GM12878 (cell line): ENCODE data around the gene ENPP4. TPM values are rescaled to one million over a fixed set of nuclear protein-coding genes. Genes with fewer than 3 reads are reported as not detected.

ENCODE experiments used
- ATAC-seq: fragments of 200-7000 bp; cut with Tn5 transposase; 3 replicates; pipeline ENCODE4 v1.9.1; 2020; ENCODE audit warnings: mild to moderate bottlenecking, moderate library complexity
- BruUV-seq: library from RNA; stranded (reverse); fragments of 400-500 nt; replicated peaks from 2 replicates; lab custom pipeline; 2021; lab: Mats Ljungman, UMichigan
- CTCF ChIA-PET: fragments of 300-600 bp; sonication (Branson Sonifier 250); formaldehyde crosslinking; extraction: SDS; loops from one replicate; lab custom pipeline; 2021; ENCODE audit warnings: inconsistent platforms; lab: Yijun Ruan, JAX
- POLR2A ChIA-PET: fragments of 350-600 bp; formaldehyde crosslinking; extraction: SDS; loops from one replicate; lab custom pipeline; 2021; ENCODE audit warnings: inconsistent platforms; lab: Charles Lee
- RAD21 ChIA-PET: fragments of 300-600 bp; sonication (Branson Sonifier 250); formaldehyde crosslinking; loops from one replicate; lab custom pipeline; 2023; ENCODE audit warnings: antibody characterized with exemption; ENCODE audit not compliant: unreplicated experiment; lab: Charles Lee
- SMC1A ChIA-PET: fragments of 300-600 bp; sonication (Branson Sonifier 250); formaldehyde crosslinking; loops from one replicate; lab custom pipeline; 2023; ENCODE audit not compliant: unreplicated experiment, uncharacterized antibody; lab: Charles Lee
- DNase-seq: peaks from one replicate; pipeline ENCODE4 v3.0.0-alpha.2; 2011; ENCODE audit warnings: low read depth, low spot score
- FAIRE-seq: peaks from 3 replicates; lab custom pipeline; 2011; peaks lifted over from hg19 to GRCh38; lab: Jason Lieb, UNC
- H2AFZ ChIP-seq: 2 replicates; pipeline ENCODE4 v1.6.0; 2011; ENCODE audit warnings: low read depth, low read length, control low read depth; ENCODE audit not compliant: control insufficient read depth
- H3K27ac ChIP-seq: 2 replicates; pipeline ENCODE4 v1.5.1; 2011; ENCODE audit warnings: control low read depth; ENCODE audit not compliant: control insufficient read depth, insufficient read depth
- H3K27me3 ChIP-seq, 2 experiments: replicated peaks in 1 of 2; 2 replicates each; pipeline versions ENCODE4 v1.6.0 to v1.6.1; 2011; ENCODE audit warnings: low read length in 1 of 2; ENCODE audit not compliant: control insufficient read depth in 2 of 2, insufficient read depth in 2 of 2
- H3K36me3 ChIP-seq, 2 experiments: 2 replicates each; pipeline ENCODE4 v1.5.1; 2011; ENCODE audit warnings: low read length in 1 of 2; ENCODE audit not compliant: control insufficient read depth in 2 of 2, insufficient read depth in 2 of 2
- H3K4me1 ChIP-seq: 2 replicates; pipeline ENCODE4 v1.6.1; 2011; ENCODE audit warnings: mild to moderate bottlenecking, low read length, moderate library complexity, mixed read lengths; ENCODE audit not compliant: control insufficient read depth, insufficient read depth
- H3K4me2 ChIP-seq: 2 replicates; pipeline ENCODE4 v1.6.0; 2011; ENCODE audit warnings: control low read depth; ENCODE audit not compliant: control insufficient read depth, insufficient read depth
- H3K4me3 ChIP-seq: fragments of 200-600 bp; sonication (generic); 2 replicates; pipeline ENCODE4 v1.5.1; 2016
- H3K79me2 ChIP-seq: 2 replicates; pipeline ENCODE4 v1.6.0; 2011; ENCODE audit warnings: low read length; ENCODE audit not compliant: control insufficient read depth, insufficient read depth
- H3K9ac ChIP-seq: 2 replicates; pipeline ENCODE4 v1.8.0; 2011; ENCODE audit warnings: low read length, control low read depth, mixed read lengths; ENCODE audit not compliant: control insufficient read depth, insufficient read depth
- H3K9me3 ChIP-seq: replicated peaks from 3 replicates; pipeline ENCODE4 v1.5.1; 2011; ENCODE audit warnings: mild to moderate bottlenecking, low read length; ENCODE audit not compliant: control insufficient read depth, insufficient read depth
- H4K20me1 ChIP-seq: 2 replicates; pipeline ENCODE4 v1.6.0; 2011; ENCODE audit not compliant: control insufficient read depth, insufficient read depth
- CBX5 ChIP-seq: sonication (generic); IDR thresholded peaks from 2 replicates; pipeline ENCODE4 v1.6.1; 2016; ENCODE audit warnings: low read depth, moderate library complexity, mild to moderate bottlenecking, inconsistent platforms
- DPF2 ChIP-seq: fragments of 450-650 bp; IDR thresholded peaks from 2 replicates; pipeline ENCODE4 v1.6.1; 2017; ENCODE audit warnings: mild to moderate bottlenecking
- EZH2 ChIP-seq: IDR thresholded peaks from 2 replicates; pipeline ENCODE4 v1.6.1; 2012; ENCODE audit warnings: low read depth, mild to moderate bottlenecking, control low read depth, inconsistent platforms, low read length, borderline replicate concordance; ENCODE audit not compliant: control insufficient read depth
- FOS ChIP-seq: IDR thresholded peaks from 3 replicates; pipeline ENCODE4 v1.6.1; 2011; ENCODE audit warnings: borderline replicate concordance; ENCODE audit not compliant: insufficient read length; ENCODE audit errors: extremely low read depth
- KLF5 ChIP-seq: fragments of 450-650 bp; IDR thresholded peaks from 2 replicates; pipeline ENCODE4 v1.6.1; 2014; ENCODE audit warnings: mild to moderate bottlenecking; ENCODE audit not compliant: partially characterized antibody
- MTA3 ChIP-seq: IDR thresholded peaks from 2 replicates; pipeline ENCODE4 v1.6.1; 2012; ENCODE audit warnings: low read length, inconsistent platforms, borderline replicate concordance
- NFYA ChIP-seq: IDR thresholded peaks from 2 replicates; pipeline ENCODE4 v1.6.1; 2011; ENCODE audit warnings: low read depth, mild to moderate bottlenecking, low read length, improper control_type of control experiment, borderline replicate concordance
- SREBF2 ChIP-seq: IDR thresholded peaks from 2 replicates; pipeline ENCODE4 v1.6.1; 2012; ENCODE audit warnings: mild to moderate bottlenecking, low read length
- USF2 ChIP-seq: IDR thresholded peaks from 2 replicates; pipeline ENCODE4 v1.6.1; 2011; ENCODE audit warnings: low read depth, low read length, improper control_type of control experiment, borderline replicate concordance
- WRNIP1 ChIP-seq: IDR thresholded peaks from 2 replicates; pipeline ENCODE4 v1.6.1; 2011; ENCODE audit warnings: low read depth, low read length, improper control_type of control experiment, borderline replicate concordance
- ZBTB4 ChIP-seq: fragments of 450-650 bp; formaldehyde crosslinking; IDR thresholded peaks from 2 replicates; pipeline ENCODE4 v1.4.0; 2022; ENCODE audit warnings: mild to moderate bottlenecking, moderate library complexity
- ZNF592 ChIP-seq: fragments of 450-650 bp; IDR thresholded peaks from 2 replicates; pipeline ENCODE4 v1.6.1; 2017; ENCODE audit warnings: mild to moderate bottlenecking, moderate library complexity
- WGBS: methylation state at CpG from one replicate; pipeline ENCODE4 v1.1.6; 2016; ENCODE audit warnings: low lambda C conversion rate; ENCODE audit not compliant: insufficient replicate concordance, insufficient coverage; ENCODE audit errors: missing lambda C conversion rate; 5-methylcytosine and 5-hydroxymethylcytosine counted together
- in situ Hi-C: fragments of 300-500 bp; cut with MboI; formaldehyde crosslinking; loops from 9 replicates; pipeline ENCODE4 v1.14.3; 2018; ENCODE audit warnings: mixed read lengths
- intact Hi-C: fragments of 100-400 bp; cut with micrococcal nuclease; formaldehyde crosslinking; loops from one replicate; pipeline ENCODE4 v1.14.2; 2022; ENCODE audit not compliant: unreplicated experiment
- polyA plus RNA-seq, 11 experiments: library from polyadenylated mRNA; depleted of rRNA in 4 of 11; unstranded in 6 of 11; stranded (reverse) in 5 of 11; fragments of >200 nt; fragmentation: Nextera tagmentation in 4 of 11; fragmentation: Illumina TruSeq in 1 of 11; extraction: Ambion mirVana in 4 of 11; extraction: Trizol in 1 of 11; gene quantifications; 1 replicate in 1 of 11; 2 replicates in 10 of 11; pipeline versions ENCODE4 v1.2.1 to v1.2.3, GENCODE V29; 2011 to 2016; ENCODE audit warnings: inconsistent platforms in 2 of 11, missing spikeins in 2 of 11, low read depth in 1 of 11
- total RNA-seq, 4 experiments: library from RNA; depleted of rRNA in 3 of 4; stranded (reverse); fragments of >200 nt in 3 of 4; fragmentation: Illumina TruSeq in 1 of 4; extraction: Trizol in 1 of 4; gene quantifications; 2 replicates each; pipeline versions ENCODE4 v1.2.1 to v1.2.3, GENCODE V29; 2013 to 2021

The ENPP4 gene
- total and polyA plus RNA-seq, 10 of the 15 experiments (the other 5 are each of a cell fraction or from before 2014, with no cell fraction given): 3.3 to 9.7 (median 5.3) TPM

GRCh38 chr6:46184114-46184513, 54.3 kb downstream of the ENPP4 start:
- no peaks in the 10 kb centered on the region for H3K79me2 ChIP-seq
- no peak overlapping the region for H2AFZ ChIP-seq
- no peaks in the 10 kb centered on the region for H3K4me1 ChIP-seq
- WGBS: 11% methylated on average over 4 of the region's 4 CpGs
- no peak for DNase-seq
- SMC1A ChIA-PET: no interaction called here
- BruUV-seq: no TSS peak
- intact Hi-C loops: no loop called here
- in situ Hi-C loops: no loop called here
- TF ChIP-seq FOS (no peak), CBX5 (no peak), ZNF592 (no peak), WRNIP1 (no peak), DPF2 (no peak), SREBF2 (no peak), USF2 (no peak), MTA3 (no peak), EZH2 (no peak), NFYA (no peak), KLF5 (no peak), ZBTB4 (CRISPR knock-in tag) (no peak)
- no peak overlapping the region for H3K4me2 ChIP-seq
- CTCF ChIA-PET: interaction anchor here (0.6 to 0.9 kb wide), 2 partner anchors 37 to 94 kb away, joined by 3 read pairs; no protein-coding TSS in a partner anchor
- H3K27ac ChIP-seq: no peak overlapping the region
- H4K20me1 ChIP-seq: no peaks in the 10 kb centered on the region
- H3K4me3 ChIP-seq: no peak overlapping the region
- no peaks in the 10 kb centered on the region for H3K36me3 ChIP-seq
- POLR2A ChIA-PET: no interaction called here
- RAD21 ChIA-PET: no interaction called here
- no peak overlapping the region for H3K9ac ChIP-seq
- FAIRE-seq: no peak
- no peak for ATAC-seq
- peaks cover 3 to 8% of the 10 kb centered on the region in 2 experiments; a peak in 2 of 4 replicates for H3K27me3 ChIP-seq
- no peaks in the 10 kb centered on the region; the same call in 2 of the 3 replicates for H3K9me3 ChIP-seq
